GM12892 (cell line): ENCODE data around the gene REM2.
"Not testable (repeated sequence)": the region's sequence is repeated elsewhere in the genome, so short reads cannot be mapped to it uniquely, and the experiment has no call there.

Experiments used
- POLR2A ChIP-seq: IDR thresholded peaks from 2 replicates; pipeline ENCODE4 v1.6.1; 2011; ENCODE audit warnings: low read depth, low read length, control low read depth
- POLR2AphosphoS5 ChIP-seq: IDR thresholded peaks from 2 replicates; pipeline ENCODE4 v1.6.1; 2011; ENCODE audit warnings: low read depth, low read length, control low read depth
- TAF1 ChIP-seq: IDR thresholded peaks from 2 replicates; pipeline ENCODE4 v1.6.1; 2011; ENCODE audit warnings: low read depth, mild to moderate bottlenecking, control low read depth, low read length, borderline replicate concordance

- not testable (repeated sequence) for TF ChIP-seq POLR2A, POLR2AphosphoS5, TAF1
These were observed 30.8 kb upstream of the REM2 start for GRCh38 chr14:22852178-22852577.
